Common myeloid progenitor, CD34-positive (primary cell): Measurements from ENCODE around the gene TMEM106C.
A peak's percentile ranks its signal among the peaks of the same experiment; 100 is the strongest.

ENCODE experiments used
- CTCF ChIA-PET: fragments of 350-600 bp; sonication (Branson Sonifier 250); formaldehyde crosslinking; loops from one replicate; lab custom pipeline; 2021; ENCODE audit warnings: antibody characterized with exemption; lab: Charles Lee
- POLR2A ChIA-PET: fragments of 350-600 bp; sonication (Branson Sonifier 250); formaldehyde crosslinking; loops from one replicate; lab custom pipeline; 2021; ENCODE audit warnings: antibody characterized with exemption; lab: Charles Lee
- DNase-seq, 3 donors: peaks; one replicate each; pipeline versions ENCODE4 v3.0.0 to v3.0.0-alpha.2; 2013
- H3K27ac ChIP-seq, 2 experiments: 1 replicate in 1 of 2; 2 replicates in 1 of 2; pipeline ENCODE4 v1.7.0; 2013; ENCODE audit warnings: inconsistent platforms in 2 of 2, low read length in 2 of 2, mild to moderate bottlenecking in 2 of 2, low read depth in 1 of 2, moderate library complexity in 1 of 2; ENCODE audit not compliant: severe bottlenecking in 2 of 2, insufficient read depth in 1 of 2, poor library complexity in 1 of 2
- H3K27me3 ChIP-seq, 5 experiments: replicated peaks in 2 of 5; 1 replicate in 3 of 5; 2 replicates in 2 of 5; pipeline versions ENCODE4 v1.6.1 to v1.7.0; 2013; ENCODE audit warnings: low read length in 4 of 5, mild to moderate bottlenecking in 2 of 5, moderate library complexity in 2 of 5, inconsistent platforms in 1 of 5; ENCODE audit not compliant: insufficient read depth in 5 of 5, control insufficient read depth in 4 of 5
- H3K36me3 ChIP-seq, 4 experiments: 1 replicate in 2 of 4; 2 replicates in 2 of 4; pipeline versions ENCODE4 v1.6.1 to v1.7.0; 2013; ENCODE audit warnings: low read length in 3 of 4, control low read depth in 1 of 4, mild to moderate bottlenecking in 1 of 4; ENCODE audit not compliant: control insufficient read depth in 4 of 4, insufficient read depth in 4 of 4
- H3K4me1 ChIP-seq, 4 experiments: 1 replicate in 3 of 4; 2 replicates in 1 of 4; pipeline versions ENCODE4 v1.6.1 to v1.7.1; 2013; ENCODE audit warnings: low read length in 3 of 4, mild to moderate bottlenecking in 3 of 4, control low read depth in 1 of 4, inconsistent platforms in 1 of 4, moderate library complexity in 1 of 4; ENCODE audit not compliant: control insufficient read depth in 4 of 4, insufficient read depth in 4 of 4; ENCODE audit errors: control extremely low read depth in 1 of 4
- H3K4me3 ChIP-seq, 7 experiments: 1 replicate in 4 of 7; 2 replicates in 3 of 7; pipeline versions ENCODE4 v1.5.1 to v1.7.0; 2013; ENCODE audit warnings: mild to moderate bottlenecking in 7 of 7, low read length in 6 of 7, moderate library complexity in 6 of 7, inconsistent platforms in 2 of 7, low read depth in 2 of 7, control low read depth in 1 of 7; ENCODE audit not compliant: insufficient read depth in 4 of 7, control insufficient read depth in 1 of 7; ENCODE audit errors: extremely low read depth in 1 of 7
- H3K9me3 ChIP-seq, 5 experiments: 1 replicate in 4 of 5; 2 replicates in 1 of 5; pipeline versions ENCODE4 v1.6.1 to v1.7.1; 2013; ENCODE audit warnings: low read length in 4 of 5, mild to moderate bottlenecking in 2 of 5, inconsistent platforms in 1 of 5, low read depth in 1 of 5, moderate library complexity in 1 of 5; ENCODE audit not compliant: control insufficient read depth in 4 of 5, insufficient read depth in 2 of 5; ENCODE audit errors: control extremely low read depth in 1 of 5
- WGBS: methylation state at CpG from one replicate; pipeline ENCODE4 v1.1.5; 2013; ENCODE audit not compliant: insufficient coverage; 5-methylcytosine and 5-hydroxymethylcytosine counted together

TMEM106C gene

DNA sequence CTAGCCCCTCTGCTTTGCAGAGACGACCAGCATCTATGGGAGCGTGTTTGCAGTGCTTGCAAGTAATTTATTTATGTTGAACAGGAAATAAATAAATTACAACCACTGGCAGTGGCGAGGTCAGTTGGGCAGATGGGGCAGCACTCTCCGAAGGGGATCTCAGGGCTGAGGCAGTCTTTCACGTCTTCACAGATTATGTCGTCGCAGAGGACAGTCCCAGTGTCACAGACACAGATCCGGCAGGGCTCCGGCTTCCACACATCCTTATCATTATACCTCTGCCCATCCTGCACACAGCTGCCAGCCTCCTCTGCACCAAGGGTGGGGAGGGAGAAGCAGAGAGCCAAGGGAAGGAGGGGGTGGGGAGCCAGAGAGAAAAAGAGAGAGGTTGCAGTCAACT is 36.4 kb downstream of the TMEM106C start:
- Histone ChIP-seq H3K27me3 (peaks cover 0 to 78% (median 53%) of the 10 kb centered on the region in 5 experiments), H3K36me3 (no peaks in the 10 kb centered on the region), H3K4me1 (peaks cover 3 to 41% (median 39%) of the 10 kb centered on the region in 4 experiments), H3K9me3 (no peaks in the 10 kb centered on the region), H3K4me3 (no peak overlapping the region), H3K27ac (no peak overlapping the region)
- no peak for DNase-seq
- ChIA-PET POLR2A (no interaction called here), CTCF (no interaction called here)
- WGBS = 90% methylated on average over 3 of the region's 9 CpGs

DNA sequence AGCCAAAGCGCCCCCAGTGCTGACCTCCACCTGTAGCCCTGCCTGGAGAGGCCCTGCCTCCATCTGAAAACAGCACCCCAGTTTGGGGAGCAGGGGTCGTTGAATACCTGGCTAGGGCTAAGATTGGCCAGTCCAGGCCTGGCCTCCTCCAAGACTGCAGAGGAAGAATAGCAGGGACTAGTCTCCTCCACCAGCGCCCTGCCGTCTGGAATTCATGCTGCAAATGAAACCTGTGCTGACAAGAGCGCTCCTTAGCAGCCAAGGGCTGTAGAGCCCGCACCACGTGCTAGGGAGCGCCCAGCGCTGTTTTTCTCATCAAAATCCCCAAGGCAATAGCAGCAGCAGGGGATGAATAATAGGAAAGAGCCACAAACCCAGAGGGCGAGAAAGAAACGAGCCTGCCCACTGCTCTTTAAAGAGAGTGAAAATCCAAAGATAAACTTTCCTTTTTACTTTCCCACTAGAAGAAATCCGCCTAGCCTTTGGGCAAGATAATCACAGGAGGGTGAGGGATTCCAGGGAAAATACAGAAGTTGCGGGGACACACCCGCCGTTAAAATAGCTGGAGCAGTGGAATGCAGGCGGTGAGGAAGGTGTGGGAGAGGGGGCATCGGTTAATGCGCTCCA is 37.6 kb downstream of the TMEM106C start:
- CTCF ChIA-PET = interaction anchor here (0.6 to 1.3 kb wide), 2 partner anchors 10 to 245 kb away, joined by 3 read pairs; no protein-coding TSS in a partner anchor
- Histone ChIP-seq H3K4me3 (peak overlapping the region in 5 of 7 experiments; percentile 29 to 64 (median 59)), H3K36me3 (no peaks in the 10 kb centered on the region), H3K9me3 (no peaks in the 10 kb centered on the region), H3K27me3 (peaks cover 0 to 85% (median 64%) of the 10 kb centered on the region in 5 experiments), H3K27ac (no peak overlapping the region), H3K4me1 (peaks cover 3 to 45% (median 43%) of the 10 kb centered on the region in 4 experiments)
- 20% methylated on average over 12 of the region's 18 CpGs for WGBS
- POLR2A ChIA-PET = interaction anchor here (0.8 kb wide), 1 partner anchor 130 kb away, joined by 4 read pairs; no protein-coding TSS in a partner anchor
- peak in 2 of 3 donors; percentile 33 to 34 for DNase-seq

DNA sequence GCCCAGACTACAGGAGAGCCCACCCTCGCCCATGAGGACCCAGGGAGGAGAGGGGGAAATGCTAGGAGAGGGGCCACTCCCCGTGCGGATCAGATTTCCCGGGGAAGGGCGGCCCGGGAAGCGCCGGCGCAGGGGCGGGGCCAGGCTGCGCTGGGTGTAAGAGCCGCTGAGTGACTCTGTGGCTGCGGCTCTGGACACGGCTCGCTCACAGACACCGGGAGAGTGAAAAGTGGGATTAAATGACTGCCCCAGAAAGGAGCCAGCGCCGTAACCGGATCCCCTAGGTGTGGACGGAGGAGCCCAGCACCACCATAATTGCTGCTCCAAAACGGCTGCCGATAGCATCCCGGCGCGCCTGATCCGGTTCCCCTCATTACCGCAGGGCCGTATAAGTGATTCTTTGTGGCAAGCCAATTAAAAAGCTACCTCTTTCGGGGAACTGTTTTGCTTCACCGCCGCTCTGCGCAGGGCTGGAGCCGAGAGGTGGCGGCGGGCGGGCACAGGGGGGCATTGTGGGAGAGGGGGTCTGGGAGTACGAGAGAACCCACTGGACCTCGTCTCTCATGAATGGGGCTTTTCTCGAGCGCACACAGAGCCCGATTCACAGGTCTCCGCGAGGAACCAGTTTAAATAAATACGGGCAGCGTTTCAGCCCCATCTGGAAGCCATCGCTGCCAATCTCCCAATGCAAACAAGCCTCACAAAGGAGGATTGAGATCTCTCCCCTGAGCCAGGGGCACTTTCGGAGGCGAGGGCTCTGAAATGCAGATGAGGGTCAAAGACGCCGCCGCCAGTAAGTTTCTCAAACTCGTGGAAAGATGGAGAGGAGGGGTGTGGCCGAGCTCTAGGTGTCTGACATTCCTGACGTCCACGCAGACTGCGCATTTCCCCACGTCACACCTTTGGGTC is 38.4 kb downstream of the TMEM106C start:
- H3K4me1 ChIP-seq = peaks cover 3 to 45% (median 43%) of the 10 kb centered on the region in 4 experiments
- no peaks in the 10 kb centered on the region for H3K9me3 ChIP-seq
- CTCF ChIA-PET = interaction anchor here (0.6 to 1.6 kb wide), 4 partner anchors 9 to 246 kb away, joined by 3 to 7 read pairs (median 3); no protein-coding TSS in a partner anchor
- H3K36me3 ChIP-seq = no peaks in the 10 kb centered on the region
- POLR2A ChIA-PET = interaction anchor here (0.8 kb wide), 1 partner anchor 130 kb away, joined by 4 read pairs; no protein-coding TSS in a partner anchor
- WGBS = under 1% methylated on average over 43 of the region's 57 CpGs
- H3K27me3 ChIP-seq = peaks cover 2 to 92% (median 69%) of the 10 kb centered on the region in 5 experiments
- H3K4me3 ChIP-seq = peak overlapping the region in 5 of 7 experiments; percentile 29 to 64 (median 59)
- H3K27ac ChIP-seq = no peak overlapping the region
- DNase-seq = peak in 2 of 3 donors; percentile 46 to 58

DNA sequence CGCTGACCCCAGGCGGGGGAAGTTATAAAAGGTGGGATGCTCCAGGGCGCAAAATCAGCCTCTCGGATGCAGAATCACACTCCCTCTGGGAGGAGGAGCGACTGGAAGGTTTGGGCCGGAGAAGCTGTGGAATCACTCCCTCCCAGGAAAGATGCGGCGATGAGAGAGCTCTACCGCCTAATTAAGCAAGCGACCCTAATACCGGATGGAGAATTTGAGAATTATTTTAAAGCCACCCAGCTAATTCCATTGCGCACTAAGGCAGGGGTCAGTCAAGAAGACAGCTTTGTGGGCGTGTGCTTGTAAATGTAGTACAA is 39.0 kb downstream of the TMEM106C start:
- no peaks in the 10 kb centered on the region for H3K9me3 ChIP-seq
- ChIA-PET POLR2A (no interaction called here), CTCF (interaction anchor here (1.0 to 1.6 kb wide), 2 partner anchors 12 to 98 kb away, joined by 3 to 7 read pairs; no protein-coding TSS in a partner anchor)
- H3K36me3 ChIP-seq = no peaks in the 10 kb centered on the region
- H3K27ac ChIP-seq = no peak overlapping the region
- peaks cover 3 to 45% (median 43%) of the 10 kb centered on the region in 4 experiments for H3K4me1 ChIP-seq
- H3K4me3 ChIP-seq = peak overlapping the region in 4 of 7 experiments; percentile 29 to 64 (median 61)
- peaks cover 7 to 96% (median 67%) of the 10 kb centered on the region in 5 experiments for H3K27me3 ChIP-seq
- DNase-seq = no peak
- WGBS = 10% methylated on average over 7 of the region's 13 CpGs

DNA sequence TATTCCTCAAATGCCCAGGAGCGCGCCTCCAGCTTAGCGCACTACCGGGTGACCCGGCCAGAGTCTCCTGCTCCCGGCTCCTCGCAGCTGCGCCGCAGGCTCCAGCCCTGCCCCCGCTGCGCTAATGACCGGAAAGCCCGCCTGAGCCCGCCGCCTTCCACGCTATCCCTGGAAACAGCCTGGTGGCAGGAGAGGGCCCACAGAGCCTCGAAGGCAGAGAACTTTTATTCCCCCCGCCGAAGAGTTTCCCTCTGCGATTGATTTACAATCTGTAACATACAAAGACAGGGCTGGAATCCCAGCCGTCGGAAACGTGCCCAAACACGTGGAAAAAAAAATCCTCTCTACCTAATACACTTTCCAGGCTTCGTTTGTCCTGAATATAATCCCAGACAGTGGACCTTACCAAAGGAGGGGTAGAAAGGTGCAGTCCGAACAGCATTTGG is 39.4 kb downstream of the TMEM106C start:
- Histone ChIP-seq H3K4me1 (peaks cover 3 to 45% (median 43%) of the 10 kb centered on the region in 4 experiments), H3K27me3 (peaks cover 9 to 95% (median 67%) of the 10 kb centered on the region in 5 experiments), H3K9me3 (no peaks in the 10 kb centered on the region), H3K36me3 (no peaks in the 10 kb centered on the region), H3K4me3 (peak overlapping the region in 2 of 7 experiments; percentile 18 to 47), H3K27ac (no peak overlapping the region)
- WGBS = under 1% methylated on average over 17 of the region's 26 CpGs
- POLR2A ChIA-PET = no interaction called here
- CTCF ChIA-PET = interaction anchor here (1.0 to 1.6 kb wide), 2 partner anchors 12 to 97 kb away, joined by 3 to 7 read pairs; no protein-coding TSS in a partner anchor
- peak in 1 of 3 donors; percentile 33 for DNase-seq

DNA sequence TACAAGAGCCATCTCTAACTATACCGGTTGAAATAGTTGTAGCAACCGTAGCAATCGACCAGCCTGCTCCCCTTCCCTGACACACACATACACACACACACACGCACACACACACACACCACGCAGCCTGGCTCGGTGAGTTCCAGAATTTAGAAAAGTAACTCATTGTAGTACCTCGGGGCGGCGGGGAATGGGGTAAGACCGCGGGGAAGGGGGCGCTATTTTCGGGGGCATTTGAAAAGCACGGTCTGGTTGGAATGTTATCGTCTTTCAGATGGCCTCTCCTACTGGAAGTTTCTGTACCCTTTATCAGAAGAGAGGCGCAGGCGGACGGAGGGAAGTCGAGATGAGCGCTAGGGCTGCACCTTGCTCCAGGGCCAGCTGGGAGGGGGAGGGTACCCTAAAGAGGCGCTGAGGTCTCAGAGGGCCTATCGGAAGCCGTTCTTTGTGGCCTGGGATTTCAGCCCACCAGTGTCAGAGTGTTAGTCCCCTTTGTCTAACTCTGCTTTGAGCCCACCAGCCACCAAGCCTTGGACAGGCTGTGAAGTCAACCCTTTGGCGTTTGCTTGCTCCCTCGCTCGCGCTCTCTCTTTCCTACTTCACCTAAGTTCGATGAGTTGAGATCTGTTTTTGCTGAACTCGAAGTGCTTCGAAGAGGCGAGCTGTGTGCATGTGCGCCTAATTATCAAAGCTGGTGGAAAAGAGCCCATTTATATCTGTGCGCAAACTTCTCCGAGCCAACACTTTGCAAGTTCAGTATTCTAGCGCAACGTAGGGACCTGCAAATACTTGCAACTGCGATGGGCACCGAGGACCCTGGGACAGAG is 40.0 kb downstream of the TMEM106C start:
- peaks cover 9 to 94% (median 62%) of the 10 kb centered on the region in 5 experiments for H3K27me3 ChIP-seq
- no peak overlapping the region for H3K27ac ChIP-seq
- ChIA-PET POLR2A (no interaction called here), CTCF (interaction anchor here (0.8 to 1.6 kb wide), 4 partner anchors 12 to 97 kb away, joined by 3 to 7 read pairs (median 3); no protein-coding TSS in a partner anchor)
- peak; percentile 56 to 73 (median 64) for DNase-seq
- peak overlapping the region; percentile 18 to 68 (median 51) for H3K4me3 ChIP-seq
- H3K9me3 ChIP-seq = no peaks in the 10 kb centered on the region
- WGBS = 1% methylated on average over 31 of the region's 38 CpGs
- H3K36me3 ChIP-seq = no peaks in the 10 kb centered on the region
- H3K4me1 ChIP-seq = peaks cover 3 to 45% (median 43%) of the 10 kb centered on the region in 4 experiments
